K562 (cell line): ENCODE results near the gene DGAT2L6. TPM values are rescaled to one million over a fixed set of nuclear protein-coding genes. Genes with fewer than 3 reads are reported as not detected.

Source experiments
- BCLAF1 ChIP-seq, 2 experiments: fragments of 450-650 bp in 1 of 2; IDR thresholded peaks; 2 replicates each; pipeline ENCODE4 v1.6.1; 2011 to 2017; ENCODE audit warnings: low read depth in 2 of 2, antibody characterized with exemption in 1 of 2, borderline replicate concordance in 1 of 2, low read length in 1 of 2, mild to moderate bottlenecking in 1 of 2, mixed read lengths in 1 of 2; ENCODE audit not compliant: control insufficient read depth in 1 of 2
- CEBPG ChIP-seq, 3 experiments: fragments of 200-800 bp in 1 of 3; sonication (Bioruptor generic) in 1 of 3; sonication (generic) in 1 of 3; formaldehyde crosslinking in 1 of 3; IDR thresholded peaks in 2 of 3; conservative IDR thresholded peaks in 1 of 3; 2 replicates each; pipeline versions ENCODE4 v1.6.1 to v1.8.0; 2016 to 2022; ENCODE audit warnings: missing compliant biosample characterization in 2 of 3, missing genetic modification characterization in 2 of 3, mild to moderate bottlenecking in 1 of 3, missing genetic modification reagents in 1 of 3
- CHD7 ChIP-seq: fragments of 200-600 bp; sonication (generic); IDR thresholded peaks from one replicate; pipeline ENCODE4 v1.6.1; 2012; ENCODE audit warnings: mild to moderate bottlenecking, low read depth, low read length, inconsistent platforms
- CXXC5 ChIP-seq: fragments of 250-450 bp; sonication (Bioruptor Pico); IDR thresholded peaks from 2 replicates; pipeline ENCODE4 v1.8.0; 2022; ENCODE audit warnings: inconsistent platforms, mild to moderate bottlenecking, moderate library complexity
- MYBL2 ChIP-seq, 2 experiments: fragments of 450-650 bp in 1 of 2; sonication (generic) in 1 of 2; formaldehyde crosslinking in 1 of 2; IDR thresholded peaks; 2 replicates each; pipeline versions ENCODE4 v1.6.1 to v1.8.1; 2017 to 2022; ENCODE audit warnings: borderline replicate concordance in 1 of 2, inconsistent platforms in 1 of 2, low read depth in 1 of 2, mild to moderate bottlenecking in 1 of 2, missing genetic modification reagents in 1 of 2, moderate library complexity in 1 of 2
- PHF8 ChIP-seq: fragments of 200-600 bp; sonication (generic); IDR thresholded peaks from 2 replicates; pipeline ENCODE4 v1.6.1; 2012; ENCODE audit warnings: mixed run types, mild to moderate bottlenecking, inconsistent platforms, low read length, moderate library complexity, borderline replicate concordance
- POLR2AphosphoS5 ChIP-seq: IDR thresholded peaks from 2 replicates; pipeline ENCODE4 v1.6.1; 2011; ENCODE audit warnings: mild to moderate bottlenecking, low read depth, low read length, moderate library complexity; ENCODE audit not compliant: control insufficient read depth, insufficient read depth
- RBM39 ChIP-seq: fragments of 200-400 bp; formaldehyde crosslinking; optimal IDR thresholded peaks from 2 replicates; pipeline ENCODE3; 2018; ENCODE audit warnings: low read depth, low read length
- SP1 ChIP-seq: sonication (generic); formaldehyde crosslinking; IDR thresholded peaks from 2 replicates; pipeline ENCODE4 v1.8.1; 2022; ENCODE audit warnings: mild to moderate bottlenecking, missing genetic modification reagents
- ZEB2 ChIP-seq: fragments of 450-650 bp; IDR thresholded peaks from 2 replicates; pipeline ENCODE4 v1.6.1; 2016
- polyA plus RNA-seq, 8 experiments: library from polyadenylated mRNA; depleted of rRNA in 4 of 8; stranded (reverse) in 5 of 8; unstranded in 3 of 8; fragments of >200 nt; fragmentation: Nextera tagmentation in 2 of 8; fragmentation: Illumina TruSeq in 1 of 8; extraction: Ambion mirVana in 2 of 8; extraction: Trizol in 1 of 8; gene quantifications; 2 replicates each; pipeline versions ENCODE4 v1.2.1 to v1.2.3, GENCODE V29; 2011 to 2014; ENCODE audit warnings: inconsistent platforms in 1 of 8, missing spikeins in 1 of 8
- total RNA-seq, 7 experiments: library from RNA; depleted of rRNA in 6 of 7; stranded (reverse); fragments of >200 nt in 6 of 7; fragmentation: Illumina TruSeq in 2 of 7; extraction: Trizol in 2 of 7; gene quantifications; 2 replicates each; pipeline versions ENCODE4 v1.2.1 to v1.2.3, GENCODE V29; 2011 to 2021; ENCODE audit warnings: low replicate concordance in 1 of 7

The DGAT2L6 gene
- total and polyA plus RNA-seq, 9 of the 15 experiments (the other 6 are each of a cell fraction or from before 2014, with no cell fraction given) = not detected

DNA sequence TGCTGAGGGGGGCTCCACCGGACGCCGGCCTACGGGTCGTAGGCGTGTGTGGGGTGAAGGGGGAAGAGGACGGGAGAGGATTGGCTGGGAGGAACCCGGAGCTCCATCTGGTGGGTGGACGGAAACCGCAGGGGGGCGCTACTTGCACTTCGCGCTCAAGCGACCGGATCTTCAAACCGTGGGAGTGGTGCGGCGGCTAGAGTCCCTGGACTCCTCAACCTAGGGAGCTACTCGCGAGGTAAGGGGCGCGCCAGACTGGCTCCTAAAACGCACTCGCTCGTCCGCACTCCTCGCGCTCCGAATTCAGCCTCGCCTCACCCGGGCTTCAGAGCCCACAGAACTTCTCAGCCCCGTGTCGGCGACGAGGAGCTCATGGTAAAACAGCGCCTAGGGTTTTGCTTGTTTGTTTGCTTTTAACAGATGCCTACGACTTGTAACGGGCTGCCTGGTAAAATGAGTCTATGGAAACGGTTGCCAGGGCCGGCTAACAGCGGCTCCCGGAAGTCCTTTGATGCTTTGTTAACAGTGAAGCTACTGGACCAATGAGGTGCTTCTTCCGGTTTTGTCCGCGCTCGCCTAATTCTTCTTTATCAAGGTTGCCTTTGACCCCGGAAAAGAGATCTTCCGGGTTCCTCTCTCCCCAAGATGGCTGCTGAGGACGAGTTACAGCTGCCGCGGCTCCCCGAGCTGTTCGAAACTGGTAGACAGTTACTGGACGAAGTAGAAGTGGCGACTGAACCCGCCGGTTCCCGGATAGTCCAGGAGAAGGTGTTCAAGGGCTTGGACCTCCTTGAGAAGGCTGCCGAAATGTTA, 43.8 kb upstream of the DGAT2L6 start, which contains the start of gene IGBP1 (continued):
- TF ChIP-seq PHF8 = peak; percentile 75; the same call in 1 of the 2 replicates
- TF ChIP-seq BCLAF1 (IDR thresholded peaks at IDR 0.05; ENCODE audit: borderline replicate concordance in 1 of 2, control insufficient read depth in 1 of 2, low read depth in 2 of 2, low read length in 1 of 2) = no peak
- peak; percentile 20; the same call in 1 of the 2 replicates for TF ChIP-seq CXXC5
- no peak for TF ChIP-seq CEBPG (CRISPR knock-in tag; IDR thresholded peaks at IDR 0.05)
- TF ChIP-seq CEBPG (tag; conservative IDR thresholded peaks at IDR 0.05 in 1 of 2, IDR thresholded peaks at IDR 0.05 in 1 of 2) = no peak
- no peak for TF ChIP-seq CHD7
- TF ChIP-seq SP1 (CRISPR knock-in tag) = no peak; the same call in 1 of the 2 replicates
- TF ChIP-seq RBM39 = no peak
- no peak for TF ChIP-seq ZEB2
- TF ChIP-seq POLR2AphosphoS5 = peak; percentile 89
- TF ChIP-seq MYBL2 (IDR thresholded peaks at IDR 0.05; ENCODE audit: low read depth) = no peak
- TF ChIP-seq MYBL2 (CRISPR knock-in tag; IDR thresholded peaks at IDR 0.05; ENCODE audit: borderline replicate concordance) = no peak
